Thymus (tissue), 11 donors: ENCODE data around the gene AKR1C8. TPM values are rescaled to one million over a fixed set of nuclear protein-coding genes. Genes with fewer than 3 reads are reported as not detected.
"Not testable (repeated sequence)": the region's sequence is repeated elsewhere in the genome, so short reads cannot be mapped to it uniquely, and the experiment has no call there.

Experiments
- DNase-seq, 9 donors: peaks; one replicate each; pipeline ENCODE4 v3.0.0-alpha.2; 2013; ENCODE audit warnings: low spot score in 9 of 9, low read depth in 6 of 9, missing footprints in 1 of 9
- H3K27ac ChIP-seq, 2 donors: one replicate each; pipeline ENCODE4 v1.5.1; 2013; ENCODE audit warnings: control low read depth in 1 of 2, low read depth in 1 of 2, low read length in 1 of 2, mild to moderate bottlenecking in 1 of 2, moderate library complexity in 1 of 2
- H3K27me3 ChIP-seq, 2 donors: one replicate each; pipeline ENCODE4 v1.5.1; 2013; ENCODE audit warnings: low read length in 1 of 2; ENCODE audit not compliant: control insufficient read depth in 2 of 2, insufficient read depth in 1 of 2
- H3K36me3 ChIP-seq, 2 donors: one replicate each; pipeline ENCODE4 v1.5.1; 2013; ENCODE audit warnings: low read length in 1 of 2, mild to moderate bottlenecking in 1 of 2, moderate library complexity in 1 of 2; ENCODE audit not compliant: control insufficient read depth in 2 of 2, insufficient read depth in 2 of 2
- H3K4me1 ChIP-seq, 2 donors: one replicate each; pipeline ENCODE4 v1.5.1; 2013; ENCODE audit warnings: low read length in 2 of 2; ENCODE audit not compliant: control insufficient read depth in 2 of 2, insufficient read depth in 2 of 2
- H3K4me3 ChIP-seq, 2 donors: one replicate each; pipeline ENCODE4 v1.5.1; 2013; ENCODE audit warnings: low read length in 2 of 2, control low read depth in 1 of 2, mild to moderate bottlenecking in 1 of 2
- H3K9me3 ChIP-seq, 2 donors: one replicate each; pipeline ENCODE4 v1.5.1; 2013; ENCODE audit warnings: low read length in 1 of 2, mild to moderate bottlenecking in 1 of 2; ENCODE audit not compliant: control insufficient read depth in 2 of 2, insufficient read depth in 1 of 2
- WGBS: extraction: QIAGEN DNeasy Blood & Tissue Kit; methylation state at CpG from one replicate; pipeline ENCODE4 v1.1.7; 2013; 5-methylcytosine and 5-hydroxymethylcytosine counted together
- polyA plus RNA-seq: library from polyadenylated mRNA; stranded (reverse); fragments of 200-250 nt; gene quantifications from one replicate; pipeline ENCODE4 v1.2.3, GENCODE V29; 2013
- total RNA-seq: library from RNA; stranded (reverse); fragments of 120-200 nt; gene quantifications from one replicate; pipeline ENCODE4 v1.2.4, GENCODE V29; 2013
- donor health status: healthy.

Gene AKR1C8
- total and polyA plus RNA-seq, 2 donors, result 0.09 TPM

- Histone ChIP-seq H3K4me3 (no peak overlapping the region), H3K36me3 (no peaks in the 10 kb centered on the region), H3K27me3 (no peaks in the 10 kb centered on the region), H3K27ac (no peak overlapping the region), H3K4me1 (no peaks in the 10 kb centered on the region), H3K9me3 (no peaks in the 10 kb centered on the region)
- no peak for DNase-seq
- WGBS, result 96% methylated on average over 5 of the region's 5 CpGs
Observed at GRCh38 chr10:5187867-5188266, 2.9 kb upstream of the AKR1C8 start.

- Histone ChIP-seq H3K27ac (no peak overlapping the region), H3K27me3 (no peaks in the 10 kb centered on the region), H3K9me3 (no peaks in the 10 kb centered on the region), H3K4me3 (no peak overlapping the region), H3K4me1 (no peaks in the 10 kb centered on the region), H3K36me3 (no peaks in the 10 kb centered on the region)
- 86% methylated on average over 2 of the region's 2 CpGs for WGBS
- DNase-seq, result no peak
Observed at GRCh38 chr10:5183923-5184322, 1.0 kb downstream of the AKR1C8 start.

DNA sequence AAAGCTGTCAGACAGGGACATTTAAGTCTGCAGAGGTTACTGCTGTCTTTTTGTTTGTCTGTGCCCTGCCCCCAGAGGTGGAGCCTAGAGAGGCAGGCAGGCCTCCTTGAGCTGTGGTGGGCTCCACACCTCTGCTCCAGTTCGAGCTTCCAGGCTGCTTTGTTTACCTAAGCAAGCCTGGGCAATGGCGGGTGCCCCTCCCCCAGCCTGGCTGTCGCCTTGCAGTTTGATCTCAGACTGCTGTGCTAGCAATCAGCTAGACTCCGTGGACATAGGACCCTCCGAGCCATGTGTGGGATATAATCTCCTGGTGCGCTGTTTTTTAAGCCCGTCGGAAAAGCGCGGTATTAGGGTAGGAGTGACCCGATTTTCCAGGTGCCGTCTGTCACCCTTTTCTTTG is 4.4 kb downstream of the AKR1C8 start:
- H3K36me3 ChIP-seq, H3K9me3 ChIP-seq, H3K4me1 ChIP-seq, H3K27ac ChIP-seq, H3K4me3 ChIP-seq, H3K27me3 ChIP-seq, DNase-seq: not testable (repeated sequence)
- WGBS, result 94% methylated on average over 12 of the region's 12 CpGs

DNA sequence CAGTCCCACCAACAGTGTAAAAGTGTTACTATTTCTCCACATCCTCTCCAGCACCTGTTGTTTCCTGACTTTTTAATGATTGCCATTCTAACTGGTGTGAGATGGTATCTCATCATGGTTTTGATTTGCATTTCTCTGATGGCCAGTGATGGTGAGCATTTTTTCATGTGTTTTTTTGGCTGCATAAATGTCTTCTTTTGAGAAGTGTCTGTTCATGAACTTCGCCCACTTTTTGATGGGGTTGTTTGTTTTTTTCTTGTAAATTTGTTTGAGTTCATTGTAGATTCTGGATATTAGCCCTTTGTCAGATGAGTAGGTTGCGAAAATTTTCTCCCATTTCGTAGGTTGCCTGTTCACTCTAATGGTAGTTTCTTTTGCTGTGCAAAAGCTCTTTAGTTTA is 9.4 kb downstream of the AKR1C8 start:
- H3K27me3 ChIP-seq, H3K4me3 ChIP-seq, H3K27ac ChIP-seq, H3K9me3 ChIP-seq, H3K36me3 ChIP-seq, H3K4me1 ChIP-seq, DNase-seq: not testable (repeated sequence)
- 98% methylated on average over 3 of the region's 3 CpGs for WGBS

DNA sequence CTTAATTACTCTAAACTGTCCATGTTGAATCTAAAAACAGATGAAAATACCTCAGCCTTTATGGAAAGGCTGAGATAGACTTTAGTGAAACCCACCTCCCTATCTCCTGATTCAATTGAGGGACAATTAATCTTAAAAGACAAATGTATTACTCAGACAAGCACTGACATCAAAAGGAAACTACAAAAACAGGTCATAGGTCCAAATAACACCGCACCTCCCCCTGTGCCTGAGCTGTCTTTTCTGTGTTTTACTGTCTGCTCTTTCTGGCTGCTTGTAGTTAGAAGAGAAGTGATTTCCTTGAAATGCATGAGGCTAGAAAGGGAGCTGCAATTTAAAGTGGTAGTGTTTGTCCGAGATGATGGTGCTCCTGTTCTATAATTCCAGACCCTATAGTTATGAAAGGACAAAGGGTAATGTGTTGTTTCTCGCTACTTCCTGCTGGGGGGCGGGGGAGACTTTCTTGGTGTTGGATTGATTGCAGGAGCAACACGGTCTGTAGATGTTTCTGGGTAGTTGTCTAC is 16.0 kb downstream of the AKR1C8 start:
- WGBS, result 87% methylated on average over 5 of the region's 5 CpGs

DNA sequence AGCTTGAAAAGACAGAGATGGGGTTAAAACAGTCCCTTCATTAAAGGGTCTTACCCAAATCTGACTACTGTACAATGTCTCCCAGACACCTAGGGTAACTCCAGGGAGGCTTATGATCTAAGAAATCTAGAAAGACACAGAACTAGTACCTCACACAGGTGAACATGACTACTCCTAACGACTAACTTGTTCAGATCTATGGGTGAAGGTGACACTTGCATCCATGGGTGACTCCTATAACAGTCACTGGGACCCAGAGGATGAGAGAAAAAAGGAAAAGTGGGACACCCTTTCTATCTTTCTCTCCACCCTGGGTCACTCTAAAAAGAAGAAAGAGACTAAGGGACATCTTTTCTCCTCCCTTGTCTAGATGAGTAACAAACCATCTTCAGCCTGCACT is 19.2 kb downstream of the AKR1C8 start:
- DNase-seq, result no peak
- 17% methylated on average over 1 of the region's 1 CpG for WGBS
- Histone ChIP-seq H3K9me3 (no peaks in the 10 kb centered on the region), H3K27ac (no peak overlapping the region), H3K27me3 (no peaks in the 10 kb centered on the region), H3K36me3 (no peaks in the 10 kb centered on the region), H3K4me1 (no peaks in the 10 kb centered on the region), H3K4me3 (no peak overlapping the region)

More for the DNA sequence above, 16.0 kb downstream of the AKR1C8 start:
- Histone ChIP-seq H3K4me3 (no peak overlapping the region), H3K4me1 (no peaks in the 10 kb centered on the region), H3K9me3 (no peaks in the 10 kb centered on the region), H3K27ac (no peak overlapping the region), H3K36me3 (no peaks in the 10 kb centered on the region), H3K27me3 (no peaks in the 10 kb centered on the region)
- no peak for DNase-seq

DNA sequence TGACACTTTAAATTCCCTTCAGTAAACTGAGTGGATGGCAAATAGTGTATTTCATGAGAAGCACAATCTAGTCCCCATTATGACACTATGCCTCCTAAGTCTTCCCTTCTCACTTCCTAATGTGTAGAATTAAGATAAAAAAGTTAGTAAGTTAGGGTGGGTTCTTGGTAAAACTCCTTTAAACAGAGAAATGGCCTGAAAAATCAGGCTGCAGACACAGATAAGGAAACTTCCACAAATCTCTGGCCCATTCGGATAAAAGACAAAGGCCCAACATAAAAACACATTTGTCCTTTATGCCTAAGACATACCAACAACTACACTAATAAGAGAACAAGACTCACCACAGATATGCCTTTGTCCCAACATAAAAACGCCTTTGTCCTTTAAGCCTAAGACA is 21.5 kb downstream of the AKR1C8 start:
- WGBS, result 91% methylated on average over 2 of the region's 2 CpGs
- no peak for DNase-seq
- Histone ChIP-seq H3K9me3 (no peaks in the 10 kb centered on the region), H3K27me3 (no peaks in the 10 kb centered on the region), H3K4me1 (no peaks in the 10 kb centered on the region), H3K36me3 (no peaks in the 10 kb centered on the region), H3K4me3 (no peak overlapping the region), H3K27ac (no peak overlapping the region)

GRCh38 chr10:5159126-5159525 is 25.8 kb downstream of the AKR1C8 start:
- Histone ChIP-seq H3K9me3 (no peaks in the 10 kb centered on the region), H3K27ac (no peak overlapping the region), H3K27me3 (no peaks in the 10 kb centered on the region), H3K4me3 (no peak overlapping the region), H3K36me3 (no peaks in the 10 kb centered on the region), H3K4me1 (no peaks in the 10 kb centered on the region)
- WGBS, result 93% methylated on average over 6 of the region's 6 CpGs
- no peak for DNase-seq

- no peak for DNase-seq
- 85% methylated on average over 10 of the region's 10 CpGs for WGBS
- H3K27ac ChIP-seq, result no peak overlapping the region
- no peaks in the 10 kb centered on the region for H3K4me1 ChIP-seq
- H3K36me3 ChIP-seq, result no peaks in the 10 kb centered on the region
- no peak overlapping the region for H3K4me3 ChIP-seq
- H3K9me3 ChIP-seq, result no peaks in the 10 kb centered on the region
- H3K27me3 ChIP-seq, result no peaks in the 10 kb centered on the region
Observed at GRCh38 chr10:5157501-5157900, 27.4 kb downstream of the AKR1C8 start.

- DNase-seq, result no peak
- Histone ChIP-seq H3K9me3 (no peaks in the 10 kb centered on the region), H3K27me3 (no peaks in the 10 kb centered on the region)
Observed at GRCh38 chr10:5155951-5156350, 29.0 kb downstream of the AKR1C8 start.

More at GRCh38 chr10:5155951-5156350, 29.0 kb downstream of the AKR1C8 start:
- Histone ChIP-seq H3K4me1 (no peaks in the 10 kb centered on the region), H3K36me3 (no peaks in the 10 kb centered on the region), H3K4me3 (no peak overlapping the region), H3K27ac (no peak overlapping the region)
- WGBS, result 39% methylated on average over 1 of the region's 1 CpG
